Caki2 (cell line): ENCODE measurements around the gene GRB7. TPM values are rescaled to one million over a fixed set of nuclear protein-coding genes. Genes with fewer than 3 reads are reported as not detected.
"Not testable (repeated sequence)": the region's sequence is repeated elsewhere in the genome, so short reads cannot be mapped to it uniquely, and the experiment has no call there.

Experiments
- DNase-seq: peaks from one replicate; pipeline ENCODE4 v3.0.0-alpha.2; 2015; ENCODE audit warnings: low read depth
- in situ Hi-C: cut with HindIII; loops from 2 replicates; pipeline ENCODE4 v1.10.0; 2016; ENCODE audit warnings: low sequenced_read_pairs, low pct_unique_long_range_greater_than_20kb, mixed read lengths
- total RNA-seq: library from RNA; depleted of rRNA; stranded (reverse); fragments of >200 nt; shearing (Covaris generic); gene quantifications from 2 replicates; pipeline ENCODE4 v1.2.3, GENCODE V29; 2014; ENCODE audit warnings: low replicate concordance

Gene GRB7
- total RNA-seq, 1 experiment from 2014 or later, result 29.4 TPM

- in situ Hi-C loops, result no loop called here
- no peak for DNase-seq
Observed at GRCh38 chr17:39744075-39744835, 6.5 kb downstream of the GRB7 start.

- no peak for DNase-seq
- in situ Hi-C loops, result no loop called here
Observed at GRCh38 chr17:39744836-39745215, 7.1 kb downstream of the GRB7 start.

GRCh38 chr17:39745335-39746144, 7.8 kb downstream of the GRB7 start:
- in situ Hi-C loops, result no loop called here
- DNase-seq, result no peak

- in situ Hi-C loops, result no loop called here
Observed at GRCh38 chr17:39746145-39746461, 8.4 kb downstream of the GRB7 start.

GRCh38 chr17:39747745-39748144, 10.0 kb downstream of the GRB7 start:
- in situ Hi-C loops, result no loop called here
- no peak for DNase-seq

More at GRCh38 chr17:39746145-39746461, 8.4 kb downstream of the GRB7 start:
- no peak for DNase-seq

- DNase-seq, in situ Hi-C loops: not testable (repeated sequence)
Observed at GRCh38 chr17:39748444-39749034, 10.8 kb downstream of the GRB7 start.

GRCh38 chr17:39750131-39751015, 12.6 kb downstream of the GRB7 start:
- in situ Hi-C loops, result no loop called here
- peak; percentile 50 for DNase-seq

- DNase-seq, result no peak
- in situ Hi-C loops, result no loop called here
Observed at GRCh38 chr17:39751016-39751543, 13.3 kb downstream of the GRB7 start.

- in situ Hi-C loops, result no loop called here
- DNase-seq, result no peak
Observed at GRCh38 chr17:39751637-39752036, 13.9 kb downstream of the GRB7 start.

GRCh38 chr17:39752241-39752881, 14.6 kb downstream of the GRB7 start:
- DNase-seq, result no peak
- in situ Hi-C loops, result no loop called here

GRCh38 chr17:39753514-39754160, 15.9 kb downstream of the GRB7 start:
- no peak for DNase-seq
- in situ Hi-C loops, result no loop called here

GRCh38 chr17:39754161-39754957, 16.6 kb downstream of the GRB7 start:
- in situ Hi-C loops, result no loop called here

GRCh38 chr17:39754958-39755553, 17.3 kb downstream of the GRB7 start:
- DNase-seq, result no peak
- in situ Hi-C loops, result no loop called here

More at GRCh38 chr17:39754161-39754957, 16.6 kb downstream of the GRB7 start:
- peak; percentile 99 for DNase-seq

GRCh38 chr17:39755554-39756379, 18.0 kb downstream of the GRB7 start:
- no peak for DNase-seq
- in situ Hi-C loops, result no loop called here

GRCh38 chr17:39756380-39757079, 18.8 kb downstream of the GRB7 start:
- in situ Hi-C loops, result no loop called here

More at GRCh38 chr17:39756380-39757079, 18.8 kb downstream of the GRB7 start:
- no peak for DNase-seq
